Measurements from ENCODE around the gene TTC7B. TPM values are rescaled to one million over a fixed set of nuclear protein-coding genes. Genes with fewer than 3 reads are reported as not detected.

Gene TTC7B
- total RNA-seq, 2 experiments from 2014 or later = 1.2 to 1.3 TPM

DNA sequence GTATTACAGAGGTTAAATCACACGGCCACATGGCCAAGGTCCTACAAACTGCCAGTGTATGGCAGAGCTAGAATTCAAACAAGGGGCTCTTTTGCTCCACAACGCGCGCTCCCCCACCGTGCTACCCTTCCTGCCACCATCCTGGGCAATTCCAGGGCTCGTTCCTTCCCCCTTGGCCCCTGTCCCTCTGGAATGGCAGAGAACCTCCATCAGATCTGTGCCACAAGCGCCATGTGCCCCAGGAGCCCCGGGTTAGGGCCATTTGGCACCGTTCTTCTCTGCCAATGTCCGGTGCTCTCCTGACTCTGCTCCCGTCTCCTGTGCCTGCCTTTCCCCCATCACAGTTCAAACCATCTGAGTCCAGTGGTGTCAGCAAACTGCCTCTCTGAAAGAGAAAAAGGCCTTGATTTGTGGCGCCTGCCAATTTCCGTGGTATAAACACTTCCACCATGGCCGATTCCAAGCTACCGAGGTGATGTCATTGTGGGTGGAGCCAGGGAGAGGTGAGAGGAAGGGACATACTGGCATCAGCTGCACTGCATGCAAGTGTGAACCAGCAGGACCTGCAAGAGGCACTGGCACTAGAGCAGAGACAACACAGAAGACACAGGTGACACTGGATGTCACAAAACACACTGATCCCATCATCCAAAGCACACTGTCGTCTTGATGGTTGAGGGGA is 256.3 kb downstream of the TTC7B start:
- Histone ChIP-seq H3K4me1 (ENCODE audit: insufficient read depth, low read length) (no peaks in the 10 kb centered on the region), H3K27ac (ENCODE audit: low read depth in 1 of 2, low read length in 2 of 2) (no peak overlapping the region), H3K9me3 (ENCODE audit: control insufficient read depth in 1 of 2, insufficient read depth in 1 of 2, low read length in 2 of 2) (no peaks in the 10 kb centered on the region), H3K4me3 (ENCODE audit: low read length) (no peak overlapping the region), H3K36me3 (ENCODE audit: insufficient read depth, low read length) (no peaks in the 10 kb centered on the region), H3K27me3 (ENCODE audit: control insufficient read depth in 1 of 2, insufficient read depth in 2 of 2, low read length in 2 of 2) (no peaks in the 10 kb centered on the region)
- Mint-ChIP-seq H3K27ac (no peak overlapping the region), H3K27me3 (no peaks in the 10 kb centered on the region), H3K4me1 (ENCODE audit: low read depth) (no peaks in the 10 kb centered on the region), H3K36me3 (ENCODE audit: low read depth) (no peaks in the 10 kb centered on the region), H3K9me3 (no peaks in the 10 kb centered on the region), H3K4me3 (no peak overlapping the region)
- ChIA-PET CTCF (no interaction called here), POLR2A (no interaction called here)
- TF ChIP-seq, protein P1, sequence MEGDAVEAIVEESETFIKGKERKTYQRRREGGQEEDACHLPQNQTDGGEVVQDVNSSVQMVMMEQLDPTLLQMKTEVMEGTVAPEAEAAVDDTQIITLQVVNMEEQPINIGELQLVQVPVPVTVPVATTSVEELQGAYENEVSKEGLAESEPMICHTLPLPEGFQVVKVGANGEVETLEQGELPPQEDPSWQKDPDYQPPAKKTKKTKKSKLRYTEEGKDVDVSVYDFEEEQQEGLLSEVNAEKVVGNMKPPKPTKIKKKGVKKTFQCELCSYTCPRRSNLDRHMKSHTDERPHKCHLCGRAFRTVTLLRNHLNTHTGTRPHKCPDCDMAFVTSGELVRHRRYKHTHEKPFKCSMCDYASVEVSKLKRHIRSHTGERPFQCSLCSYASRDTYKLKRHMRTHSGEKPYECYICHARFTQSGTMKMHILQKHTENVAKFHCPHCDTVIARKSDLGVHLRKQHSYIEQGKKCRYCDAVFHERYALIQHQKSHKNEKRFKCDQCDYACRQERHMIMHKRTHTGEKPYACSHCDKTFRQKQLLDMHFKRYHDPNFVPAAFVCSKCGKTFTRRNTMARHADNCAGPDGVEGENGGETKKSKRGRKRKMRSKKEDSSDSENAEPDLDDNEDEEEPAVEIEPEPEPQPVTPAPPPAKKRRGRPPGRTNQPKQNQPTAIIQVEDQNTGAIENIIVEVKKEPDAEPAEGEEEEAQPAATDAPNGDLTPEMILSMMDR (IDR thresholded peaks at IDR 0.05) = no peak
- DNase-seq (no peak), ATAC-seq (ENCODE audit: poor library complexity) (no peak)
- intact Hi-C loops (cut with DNase I, micrococcal nuclease) = no loop called here

DNA sequence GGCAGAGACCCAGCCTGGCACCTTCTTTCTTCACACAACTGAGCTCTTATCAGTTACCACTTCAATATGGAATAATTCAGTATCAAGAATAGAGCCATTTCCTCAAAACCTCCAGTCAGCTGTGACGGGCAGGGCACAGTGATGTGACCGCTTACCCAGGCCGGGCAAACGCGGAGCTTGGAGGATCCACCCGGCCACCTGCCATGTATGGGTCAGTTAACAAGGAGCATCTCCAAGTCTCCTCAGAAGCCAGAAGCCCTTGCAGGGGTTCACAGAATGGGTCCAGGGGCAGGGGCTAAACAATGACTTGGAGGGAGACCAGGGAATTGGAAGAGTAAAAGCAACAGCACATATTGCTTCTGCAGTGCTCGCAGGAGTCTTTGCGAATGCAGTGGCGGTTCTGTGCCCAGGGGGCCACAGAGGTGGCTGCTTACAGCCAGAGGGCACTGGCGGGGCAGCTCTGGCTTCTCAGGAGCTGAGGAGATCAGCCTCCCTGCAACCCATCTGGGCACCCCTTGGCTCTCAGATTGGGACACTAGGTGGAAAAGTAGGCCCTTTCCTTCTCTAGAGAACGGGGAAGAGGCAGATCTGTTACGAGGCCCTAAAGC is 257.1 kb downstream of the TTC7B start:
- no peak for ATAC-seq (ENCODE audit: poor library complexity)
- H3K9me3 ChIP-seq (ENCODE audit: control insufficient read depth in 1 of 2, insufficient read depth in 1 of 2, low read length in 2 of 2) = no peaks in the 10 kb centered on the region
- no peak for DNase-seq
- TF ChIP-seq, protein P1 (IDR thresholded peaks at IDR 0.05) = no peak
- Mint-ChIP-seq H3K27ac (no peak overlapping the region), H3K9me3 (no peaks in the 10 kb centered on the region), H3K36me3 (ENCODE audit: low read depth) (no peaks in the 10 kb centered on the region), H3K4me1 (ENCODE audit: low read depth) (no peaks in the 10 kb centered on the region), H3K4me3 (no peak overlapping the region), H3K27me3 (no peaks in the 10 kb centered on the region)
- no peak overlapping the region for H3K4me3 ChIP-seq (ENCODE audit: low read length)
- ChIA-PET POLR2A (no interaction called here), CTCF (no interaction called here)
- H3K27me3 ChIP-seq (ENCODE audit: control insufficient read depth in 1 of 2, insufficient read depth in 2 of 2, low read length in 2 of 2) = no peaks in the 10 kb centered on the region
- no peaks in the 10 kb centered on the region for H3K36me3 ChIP-seq (ENCODE audit: insufficient read depth, low read length)
- no peaks in the 10 kb centered on the region for H3K4me1 ChIP-seq (ENCODE audit: insufficient read depth, low read length)
- intact Hi-C loops (cut with DNase I, micrococcal nuclease) = no loop called here
- no peak overlapping the region for H3K27ac ChIP-seq (ENCODE audit: low read depth in 1 of 2, low read length in 2 of 2)

DNA sequence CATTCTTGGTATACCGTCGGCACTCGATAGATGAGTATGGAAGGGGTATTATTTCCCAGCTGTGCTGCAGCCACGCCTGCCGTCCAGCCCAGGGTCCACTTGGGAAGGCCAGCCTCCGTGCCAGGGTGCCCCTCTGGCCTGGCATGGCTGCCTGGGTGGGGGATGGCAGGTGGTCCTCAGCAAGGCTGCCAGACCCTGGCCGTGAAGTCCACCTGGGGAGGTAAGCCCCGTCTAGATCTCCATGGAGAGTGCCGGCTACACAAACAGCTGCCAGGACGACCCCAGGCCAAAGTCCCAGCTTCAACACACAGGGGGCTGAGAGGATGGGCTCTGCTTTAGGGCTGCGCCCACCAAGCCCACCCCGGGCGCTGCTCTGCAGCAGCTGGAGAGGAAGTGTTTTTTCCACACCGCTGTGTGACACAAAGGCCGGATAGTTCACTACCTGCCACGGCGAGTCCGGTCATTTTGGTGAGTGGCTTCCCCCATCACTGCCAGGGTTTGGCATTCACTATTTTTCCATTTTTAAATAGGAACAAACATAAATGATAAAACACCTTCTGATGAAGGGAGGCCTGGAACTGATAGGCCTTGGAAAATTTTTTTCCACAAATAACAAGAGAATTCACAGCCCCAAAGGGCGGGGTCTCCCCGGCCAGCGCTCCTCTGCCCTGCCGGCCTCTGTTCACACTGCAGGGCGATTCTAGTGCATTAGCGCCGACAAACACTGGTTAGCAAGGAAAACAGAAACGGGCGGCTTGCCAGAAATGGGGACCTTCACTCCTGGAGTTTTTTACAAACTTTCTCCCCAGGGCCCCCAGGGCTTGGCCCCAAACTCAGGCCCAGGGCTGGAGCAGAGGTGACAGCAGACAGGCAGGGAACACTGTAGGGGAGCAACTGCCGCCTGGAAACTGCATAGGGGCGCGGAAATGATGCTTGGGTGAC is 257.9 kb downstream of the TTC7B start:
- ATAC-seq (ENCODE audit: poor library complexity) (no peak), DNase-seq (no peak)
- POLR2A ChIA-PET = no interaction called here
- H3K9me3 Mint-ChIP-seq = no peaks in the 10 kb centered on the region
- H3K4me3 Mint-ChIP-seq = no peak overlapping the region
- CTCF ChIA-PET = no interaction called here
- Histone ChIP-seq H3K27me3 (ENCODE audit: control insufficient read depth in 1 of 2, insufficient read depth in 2 of 2, low read length in 2 of 2) (no peaks in the 10 kb centered on the region), H3K4me1 (ENCODE audit: insufficient read depth, low read length) (no peaks in the 10 kb centered on the region), H3K9me3 (ENCODE audit: control insufficient read depth in 1 of 2, insufficient read depth in 1 of 2, low read length in 2 of 2) (no peaks in the 10 kb centered on the region), H3K4me3 (ENCODE audit: low read length) (no peak overlapping the region), H3K27ac (ENCODE audit: low read depth in 1 of 2, low read length in 2 of 2) (no peak overlapping the region), H3K36me3 (ENCODE audit: insufficient read depth, low read length) (no peaks in the 10 kb centered on the region)
- intact Hi-C loops (cut with DNase I, micrococcal nuclease) = no loop called here
- TF ChIP-seq, protein P1 (IDR thresholded peaks at IDR 0.05) = no peak
- H3K27me3 Mint-ChIP-seq = no peaks in the 10 kb centered on the region
- H3K36me3 Mint-ChIP-seq (ENCODE audit: low read depth) = no peaks in the 10 kb centered on the region
- no peak overlapping the region for H3K27ac Mint-ChIP-seq
- no peaks in the 10 kb centered on the region for H3K4me1 Mint-ChIP-seq (ENCODE audit: low read depth)

Measured in CD4-positive, alpha-beta T cell (primary cell).